SK-N-SH (cell line): ENCODE results near the gene CHMP4A. TPM values are rescaled to one million over a fixed set of nuclear protein-coding genes. Genes with fewer than 3 reads are reported as not detected.

Experiments
- CTCF ChIA-PET: fragments of 300-600, 350-600 bp; formaldehyde crosslinking; extraction: SDS; loops from one replicate; lab custom pipeline; 2021; lab: Yijun Ruan, JAX
- POLR2A ChIA-PET: fragments of 350-600 bp; sonication (Branson Sonifier 250); formaldehyde crosslinking; extraction: SDS; loops from one replicate; lab custom pipeline; 2020; ENCODE audit warnings: antibody characterized with exemption, inconsistent platforms; lab: Yijun Ruan, JAX
- DNase-seq: peaks from one replicate; pipeline ENCODE4 v3.0.0; 2012
- H2AFZ ChIP-seq: fragments of 200-600 bp; sonication (generic); 2 replicates; pipeline ENCODE4 v1.8.1; 2016; ENCODE audit warnings: antibody characterized with exemption, mild to moderate bottlenecking, low read depth
- H3F3A ChIP-seq: fragments of 200-600 bp; sonication (generic); replicated peaks from 2 replicates; pipeline ENCODE3; 2016; ENCODE audit warnings: antibody characterized with exemption, mild to moderate bottlenecking; ENCODE audit not compliant: insufficient read depth
- H3K27ac ChIP-seq, 2 experiments: fragments of 200-500 bp in 1 of 2; fragments of 200-600 bp in 1 of 2; sonication (Bioruptor generic) in 1 of 2; sonication (generic), shearing (Covaris generic) in 1 of 2; 2 replicates each; pipeline versions ENCODE4 v1.5.1 to v1.6.1; 2014 to 2016; ENCODE audit warnings: low read depth in 2 of 2, inconsistent platforms in 1 of 2, low read length in 1 of 2, mild to moderate bottlenecking in 1 of 2, mixed read lengths in 1 of 2
- H3K27me3 ChIP-seq: fragments of 200-600 bp; sonication (generic), shearing (Covaris generic); 2 replicates; pipeline ENCODE4 v1.6.1; 2016; ENCODE audit warnings: mixed run types; ENCODE audit not compliant: insufficient read depth
- H3K36me3 ChIP-seq, 2 experiments: fragments of 200-500 bp in 1 of 2; fragments of 200-600 bp in 1 of 2; sonication (Bioruptor generic) in 1 of 2; sonication (generic) in 1 of 2; replicated peaks in 1 of 2; 2 replicates each; pipeline versions ENCODE3 to v1.5.1; 2014 to 2016; ENCODE audit warnings: low read length in 1 of 2, mild to moderate bottlenecking in 1 of 2; ENCODE audit not compliant: insufficient read depth in 2 of 2, control insufficient read depth in 1 of 2
- H3K4me1 ChIP-seq, 2 experiments: fragments of 200-500 bp in 1 of 2; fragments of 200-600 bp in 1 of 2; sonication (Bioruptor generic) in 1 of 2; sonication (generic), shearing (Covaris generic) in 1 of 2; 2 replicates each; pipeline versions ENCODE4 v1.5.1 to v1.6.1; 2014 to 2016; ENCODE audit warnings: low read depth in 1 of 2, low read length in 1 of 2, mixed run types in 1 of 2; ENCODE audit not compliant: insufficient read depth in 2 of 2, control insufficient read depth in 1 of 2
- H3K4me2 ChIP-seq: fragments of 200-600 bp; sonication (generic), shearing (Covaris generic); 2 replicates; pipeline ENCODE4 v1.6.1; 2017; ENCODE audit warnings: mixed run types
- H3K4me3 ChIP-seq, 2 experiments: fragments of 200-500 bp in 1 of 2; fragments of 200-600 bp in 1 of 2; sonication (Bioruptor generic) in 1 of 2; sonication (generic), shearing (Covaris generic) in 1 of 2; 2 replicates each; pipeline versions ENCODE4 v1.5.1 to v1.8.1; 2014 to 2016; ENCODE audit warnings: low read depth in 2 of 2, inconsistent platforms in 1 of 2, low read length in 1 of 2, mild to moderate bottlenecking in 1 of 2, mixed read lengths in 1 of 2, moderate library complexity in 1 of 2
- H3K79me2 ChIP-seq: fragments of 200-600 bp; sonication (generic); 2 replicates; pipeline ENCODE4 v1.8.1; 2017; ENCODE audit warnings: mild to moderate bottlenecking; ENCODE audit not compliant: insufficient read depth
- H3K9ac ChIP-seq: fragments of 200-600 bp; sonication (generic); 2 replicates; pipeline ENCODE4 v1.6.1; 2017; ENCODE audit warnings: mixed run types
- H3K9me2 ChIP-seq: fragments of 200-600 bp; sonication (generic); 2 replicates; pipeline ENCODE4 v1.6.1; 2017; ENCODE audit warnings: mixed run types
- H3K9me3 ChIP-seq: fragments of 200-600 bp; sonication (generic); 2 replicates; pipeline ENCODE4 v1.6.1; 2017; ENCODE audit warnings: mixed run types, mild to moderate bottlenecking, moderate library complexity
- H4K20me1 ChIP-seq: fragments of 200-600 bp; sonication (generic); 2 replicates; pipeline ENCODE4 v1.6.1; 2017; ENCODE audit warnings: mild to moderate bottlenecking, mixed run types; ENCODE audit not compliant: insufficient read depth
- CHD2 ChIP-seq: fragments of 150-350 bp; IDR thresholded peaks from 2 replicates; pipeline ENCODE4 v1.6.1; 2018; ENCODE audit warnings: low read length; ENCODE audit not compliant: partially characterized antibody
- CTCF ChIP-seq: fragments of 200-600 bp; sonication (generic); IDR thresholded peaks from 2 replicates; pipeline ENCODE4 v1.6.1; 2017; ENCODE audit warnings: antibody characterized with exemption, mild to moderate bottlenecking, moderate library complexity
- FOSL2 ChIP-seq: IDR thresholded peaks from 2 replicates; pipeline ENCODE4 v1.4.0; 2012; ENCODE audit warnings: low read depth, mild to moderate bottlenecking, moderate library complexity, borderline replicate concordance
- FOXJ3 ChIP-seq: sonication (generic); formaldehyde crosslinking; IDR thresholded peaks from 2 replicates; pipeline ENCODE4 v1.5.1; 2020; ENCODE audit warnings: mild to moderate bottlenecking, missing genetic modification reagents
- FOXM1 ChIP-seq: IDR thresholded peaks from 2 replicates; pipeline ENCODE4 v1.4.0; 2012; ENCODE audit warnings: low read depth, mild to moderate bottlenecking
- GABPA ChIP-seq: IDR thresholded peaks from 2 replicates; pipeline ENCODE4 v1.4.0; 2012; ENCODE audit warnings: low read depth, mild to moderate bottlenecking
- MEF2A ChIP-seq: IDR thresholded peaks from 2 replicates; pipeline ENCODE4 v1.4.0; 2012; ENCODE audit warnings: low read depth, borderline replicate concordance
- NRF1 ChIP-seq: IDR thresholded peaks from 2 replicates; pipeline ENCODE4 v1.6.1; 2012; ENCODE audit warnings: low read depth, mild to moderate bottlenecking, low read length
- RCOR1 ChIP-seq: fragments of 150-350 bp; IDR thresholded peaks from 2 replicates; pipeline ENCODE4 v1.6.1; 2017; ENCODE audit warnings: antibody characterized with exemption, low read length
- REST ChIP-seq: IDR thresholded peaks from 2 replicates; pipeline ENCODE4 v1.6.1; 2012; ENCODE audit warnings: mild to moderate bottlenecking, low read depth, low read length, moderate library complexity
- RXRA ChIP-seq: IDR thresholded peaks from 2 replicates; pipeline ENCODE4 v1.4.0; 2012; ENCODE audit warnings: low read depth, mild to moderate bottlenecking, borderline replicate concordance
- SMC3 ChIP-seq: IDR thresholded peaks from 2 replicates; pipeline ENCODE4 v1.6.1; 2012; ENCODE audit warnings: low read depth, low read length, improper control_type of control experiment
- TEAD4 ChIP-seq: IDR thresholded peaks from 2 replicates; pipeline ENCODE4 v1.4.0; 2012; ENCODE audit warnings: mild to moderate bottlenecking, borderline replicate concordance; ENCODE audit not compliant: insufficient read depth
- WGBS: methylation state at CpG from one replicate; pipeline ENCODE4 v1.1.6; 2017; ENCODE audit warnings: low lambda C conversion rate; 5-methylcytosine and 5-hydroxymethylcytosine counted together
- polyA plus RNA-seq, 3 experiments: library from polyadenylated mRNA; depleted of rRNA; stranded (reverse); fragments of >200 nt; gene quantifications; 2 replicates each; pipeline ENCODE4 v1.2.3, GENCODE V29; 2012
- TF ChIP-seq, protein P1 (sequence below): IDR thresholded peaks from 2 replicates; pipeline ENCODE4 v1.4.0; 2012; ENCODE audit warnings: low read depth, borderline replicate concordance
- TF ChIP-seq, protein P2 (sequence below): IDR thresholded peaks from 2 replicates; pipeline ENCODE4; 2012

CHMP4A gene
- polyA plus RNA-seq, 1 of the 3 experiments (the other 2 are of a cell fraction) = 92.4 TPM

- H4K20me1 ChIP-seq = no peaks in the 10 kb centered on the region
- H3K9me3 ChIP-seq = no peaks in the 10 kb centered on the region
- WGBS = over 99% methylated on average over 8 of the region's 9 CpGs
- ChIA-PET POLR2A (no interaction called here), CTCF (interaction anchor here (1.5 to 12.0 kb wide), 7 partner anchors 9 to 191 kb away, joined by 5 to 191 read pairs (median 19); partner anchors contain the start of genes CIDEB, DHRS1, LTB4R2 and MDP1)
- DNase-seq = no peak
- no peak for TF ChIP-seq SMC3
- no peak for TF ChIP-seq FOXM1
- TF ChIP-seq FOSL2 = no peak
- TF ChIP-seq MEF2A = no peak
- no peak for TF ChIP-seq RXRA
- TF ChIP-seq REST = no peak
- TF ChIP-seq, protein P1, sequence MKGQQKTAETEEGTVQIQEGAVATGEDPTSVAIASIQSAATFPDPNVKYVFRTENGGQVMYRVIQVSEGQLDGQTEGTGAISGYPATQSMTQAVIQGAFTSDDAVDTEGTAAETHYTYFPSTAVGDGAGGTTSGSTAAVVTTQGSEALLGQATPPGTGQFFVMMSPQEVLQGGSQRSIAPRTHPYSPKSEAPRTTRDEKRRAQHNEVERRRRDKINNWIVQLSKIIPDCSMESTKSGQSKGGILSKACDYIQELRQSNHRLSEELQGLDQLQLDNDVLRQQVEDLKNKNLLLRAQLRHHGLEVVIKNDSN = no peak
- TF ChIP-seq FOXJ3 = no peak
- TF ChIP-seq, protein P2, sequence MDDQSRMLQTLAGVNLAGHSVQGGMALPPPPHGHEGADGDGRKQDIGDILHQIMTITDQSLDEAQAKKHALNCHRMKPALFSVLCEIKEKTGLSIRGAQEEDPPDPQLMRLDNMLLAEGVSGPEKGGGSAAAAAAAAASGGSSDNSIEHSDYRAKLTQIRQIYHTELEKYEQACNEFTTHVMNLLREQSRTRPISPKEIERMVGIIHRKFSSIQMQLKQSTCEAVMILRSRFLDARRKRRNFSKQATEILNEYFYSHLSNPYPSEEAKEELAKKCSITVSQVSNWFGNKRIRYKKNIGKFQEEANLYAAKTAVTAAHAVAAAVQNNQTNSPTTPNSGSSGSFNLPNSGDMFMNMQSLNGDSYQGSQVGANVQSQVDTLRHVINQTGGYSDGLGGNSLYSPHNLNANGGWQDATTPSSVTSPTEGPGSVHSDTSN = no peak
- TF ChIP-seq NRF1 = no peak
- no peak for TF ChIP-seq RCOR1
- TF ChIP-seq GABPA = no peak
- TF ChIP-seq CTCF = no peak
- no peak for TF ChIP-seq TEAD4
- no peak for TF ChIP-seq CHD2
- H3K4me3 ChIP-seq = no peak overlapping the region
- H3K9ac ChIP-seq = 0 out of 2 replicates have a peak overlapping the region, but pooled peaks have one; percentile 24
- H3K36me3 ChIP-seq = peaks cover 48 to 55% of the 10 kb centered on the region in 2 experiments
- no peak overlapping the region for H3K27ac ChIP-seq
- peaks cover 19% of the 10 kb centered on the region for H3F3A ChIP-seq
- H3K79me2 ChIP-seq = peaks cover 43% of the 10 kb centered on the region
- H3K4me2 ChIP-seq = peak overlapping the region; percentile 95
- H3K9me2 ChIP-seq = no peaks in the 10 kb centered on the region
- H3K4me1 ChIP-seq = peaks cover 26% of the 10 kb centered on the region in 2 experiments; a peak in 2 of 4 replicates
- H2AFZ ChIP-seq = no peak overlapping the region
- H3K27me3 ChIP-seq = no peaks in the 10 kb centered on the region
These were observed 27.0 kb upstream of the CHMP4A start for GRCh38 chr14:24240110-24240918.
